Endothelial cell of umbilical vein (primary cell): ENCODE data around the gene LOXHD1. TPM values are rescaled to one million over a fixed set of nuclear protein-coding genes. Genes with fewer than 3 reads are reported as not detected.

ENCODE experiments used
- BruUV-seq: library from RNA; stranded (reverse); fragments of 400-500 nt; replicated peaks from 2 replicates; lab custom pipeline; 2021; lab: Mats Ljungman, UMichigan
- CTCF ChIA-PET: fragments of 300-600, 350-600 bp; sonication (Branson Sonifier 250); formaldehyde crosslinking; loops from one replicate; lab custom pipeline; 2021; ENCODE audit warnings: antibody characterized with exemption, inconsistent platforms; lab: Charles Lee
- POLR2A ChIA-PET: fragments of 300-600, 350-600 bp; sonication (Branson Sonifier 250); formaldehyde crosslinking; loops from one replicate; lab custom pipeline; 2021; ENCODE audit warnings: antibody characterized with exemption, inconsistent platforms; lab: Charles Lee
- DNase-seq: peaks from one replicate; pipeline ENCODE4 v3.0.0-alpha.2; 2011; ENCODE audit warnings: low read depth, low spot score
- FAIRE-seq: peaks from 2 replicates; lab custom pipeline; 2011; peaks lifted over from hg19 to GRCh38; lab: Jason Lieb, UNC
- H2AFZ ChIP-seq: 2 replicates; pipeline ENCODE4 v1.6.0; 2012; ENCODE audit warnings: low read depth, low read length, control low read depth, inconsistent platforms
- H3K27ac ChIP-seq: 2 replicates; pipeline ENCODE4 v1.5.1; 2011; ENCODE audit warnings: low read depth, mild to moderate bottlenecking, control low read depth, low read length, moderate library complexity; ENCODE audit not compliant: insufficient read depth
- H3K27me3 ChIP-seq, 2 experiments: 2 replicates each; pipeline versions ENCODE4 v1.6.0 to v1.6.1; 2011; ENCODE audit warnings: low read length in 2 of 2, mixed read lengths in 1 of 2; ENCODE audit not compliant: control insufficient read depth in 2 of 2, insufficient read depth in 2 of 2
- H3K36me3 ChIP-seq, 2 experiments: 2 replicates in 1 of 2; 3 replicates in 1 of 2; pipeline ENCODE4 v1.5.1; 2011; ENCODE audit warnings: low read length in 2 of 2, mild to moderate bottlenecking in 1 of 2, moderate library complexity in 1 of 2; ENCODE audit not compliant: control insufficient read depth in 2 of 2, insufficient read depth in 2 of 2; ENCODE audit errors: extremely low read depth in 1 of 2
- H3K4me1 ChIP-seq: 3 replicates; pipeline ENCODE4 v1.5.1; 2011; ENCODE audit warnings: mild to moderate bottlenecking, low read length; ENCODE audit not compliant: control insufficient read depth, insufficient read depth; ENCODE audit errors: extremely low read depth
- H3K4me2 ChIP-seq: 2 replicates; pipeline ENCODE4 v1.6.1; 2011; ENCODE audit warnings: low read length, control low read depth, mixed read lengths; ENCODE audit not compliant: insufficient read depth
- H3K4me3 ChIP-seq, 3 experiments: fragments of 200-600 bp in 1 of 3; sonication (generic), shearing (Covaris generic) in 1 of 3; replicated peaks in 1 of 3; 2 replicates each; pipeline ENCODE4 v1.5.1; 2011 to 2016; ENCODE audit warnings: control low read depth in 3 of 3, low read length in 3 of 3, mild to moderate bottlenecking in 2 of 3, inconsistent platforms in 1 of 3, low read depth in 1 of 3, moderate library complexity in 1 of 3; ENCODE audit not compliant: insufficient read depth in 1 of 3
- H3K79me2 ChIP-seq: 2 replicates; pipeline ENCODE4 v1.6.0; 2012; ENCODE audit warnings: low read length, inconsistent platforms; ENCODE audit not compliant: control insufficient read depth, insufficient read depth
- H3K9ac ChIP-seq: replicated peaks from 2 replicates; pipeline ENCODE3; 2011; ENCODE audit warnings: low read length, control low read depth; ENCODE audit not compliant: insufficient read depth; ENCODE audit errors: extremely low read depth
- H3K9me1 ChIP-seq: replicated peaks from 3 replicates; pipeline ENCODE4 v1.6.0; 2011; ENCODE audit warnings: mild to moderate bottlenecking, low read length; ENCODE audit not compliant: control insufficient read depth, insufficient read depth; ENCODE audit errors: extremely low read depth
- H3K9me3 ChIP-seq: replicated peaks from 2 replicates; pipeline ENCODE4 v1.5.1; 2012; ENCODE audit warnings: low read length, inconsistent platforms; ENCODE audit not compliant: control insufficient read depth, insufficient read depth
- H4K20me1 ChIP-seq: replicated peaks from 2 replicates; pipeline ENCODE3; 2011; ENCODE audit warnings: mild to moderate bottlenecking, low read length; ENCODE audit not compliant: control insufficient read depth, insufficient read depth; ENCODE audit errors: extremely low read depth
- CTCF ChIP-seq, 2 donors: IDR thresholded peaks; 1 replicate in 1 of 2; 2 replicates in 1 of 2; pipeline ENCODE4 v1.5.1; 2011; ENCODE audit warnings: low read length in 2 of 2, mild to moderate bottlenecking in 2 of 2, moderate library complexity in 2 of 2, control low read depth in 1 of 2, inconsistent platforms in 1 of 2, low read depth in 1 of 2; ENCODE audit not compliant: insufficient read depth in 1 of 2; ENCODE audit errors: extremely low read depth in 1 of 2
- EZH2 ChIP-seq: IDR thresholded peaks from 2 replicates; pipeline ENCODE4 v1.6.1; 2012; ENCODE audit warnings: borderline replicate concordance, low read depth, mild to moderate bottlenecking, moderate library complexity, low read length, inconsistent platforms; ENCODE audit not compliant: severe bottlenecking
- FOS ChIP-seq: IDR thresholded peaks from 2 replicates; pipeline ENCODE4 v1.6.1; 2011; ENCODE audit warnings: mild to moderate bottlenecking, low read length, moderate library complexity, borderline replicate concordance; ENCODE audit not compliant: insufficient read depth
- GATA2 ChIP-seq: IDR thresholded peaks from 2 replicates; pipeline ENCODE4 v1.7.0; 2011; ENCODE audit warnings: low read depth, mild to moderate bottlenecking, moderate library complexity, mixed read lengths, low read length; ENCODE audit not compliant: insufficient read length, insufficient read depth
- JUN ChIP-seq: IDR thresholded peaks from 2 replicates; pipeline ENCODE4 v1.6.1; 2011; ENCODE audit warnings: borderline replicate concordance, low read depth; ENCODE audit not compliant: insufficient read length, insufficient read depth
- MAX ChIP-seq: IDR thresholded peaks from 2 replicates; pipeline ENCODE4 v1.6.1; 2011; ENCODE audit not compliant: insufficient read depth, insufficient read length
- MYC ChIP-seq: IDR thresholded peaks from one replicate; pipeline ENCODE4 v1.6.1; 2011; ENCODE audit warnings: mild to moderate bottlenecking, low read depth, low read length
- POLR2A ChIP-seq: IDR thresholded peaks from 2 replicates; pipeline ENCODE4 v1.6.1; 2012; ENCODE audit warnings: low read depth, mild to moderate bottlenecking, control low read depth, low read length
- POLR2AphosphoS5 ChIP-seq: IDR thresholded peaks from 2 replicates; pipeline ENCODE4 v1.6.1; 2012; ENCODE audit warnings: low read depth, mild to moderate bottlenecking, control low read depth, low read length, moderate library complexity; ENCODE audit not compliant: insufficient read depth
- dilution Hi-C: fragments of 300-500 bp; cut with MboI; formaldehyde crosslinking; loops from one replicate; pipeline ENCODE4 v1.15.0; 2019; ENCODE audit warnings: low sequenced_read_pairs; ENCODE audit not compliant: extremely low pct_ligation_motif_present
- intact Hi-C: fragments of 100-400 bp; cut with micrococcal nuclease; formaldehyde crosslinking; loops from one replicate; pipeline ENCODE4 v1.10.0; 2022
- polyA plus RNA-seq, 4 experiments: library from polyadenylated mRNA; depleted of rRNA in 3 of 4; stranded (reverse) in 3 of 4; unstranded in 1 of 4; fragments of >200 nt; gene quantifications; 2 replicates each; pipeline versions ENCODE4 v1.2.1 to v1.2.3, GENCODE V29; 2011 to 2012; ENCODE audit warnings: missing spikeins in 1 of 4
- total RNA-seq: library from RNA; stranded (reverse); gene quantifications from 2 replicates; pipeline ENCODE4 v1.2.3, GENCODE V29; 2021

Gene LOXHD1
- total and polyA plus RNA-seq, 2 donors (not counting 3 experiments of a cell fraction or from before 2014, with no cell fraction given) = not detected

GRCh38 chr18:46696268-46696667, 39.2 kb upstream of the LOXHD1 start:
- Histone ChIP-seq H3K27ac (no peak overlapping the region), H3K4me3 (no peak overlapping the region), H2AFZ (no peak overlapping the region), H3K27me3 (no peaks in the 10 kb centered on the region), H4K20me1 (no peaks in the 10 kb centered on the region), H3K36me3 (no peaks in the 10 kb centered on the region), H3K9ac (no peak overlapping the region), H3K4me1 (no peaks in the 10 kb centered on the region), H3K9me3 (no peaks in the 10 kb centered on the region), H3K4me2 (no peak overlapping the region), H3K79me2 (no peaks in the 10 kb centered on the region), H3K9me1 (no peaks in the 10 kb centered on the region)
- FAIRE-seq (no peak), DNase-seq (no peak)
- ChIA-PET POLR2A (no interaction called here), CTCF (no interaction called here)
- dilution Hi-C loops (no loop called here), intact Hi-C loops (no loop called here)
- TF ChIP-seq JUN (no peak), EZH2 (no peak), FOS (no peak), GATA2 (no peak), POLR2AphosphoS5 (no peak), CTCF (IDR thresholded peaks at IDR 0.05; ENCODE audit: extremely low read depth in 1 of 2, insufficient read depth in 1 of 2, low read depth in 1 of 2, low read length in 2 of 2) (no peak), MYC (no peak), MAX (no peak), POLR2A (no peak)
- BruUV-seq = no TSS peak
